OCI-LY1 (cell line): ENCODE data around the gene PFN4.

Experiments used
- EZH2 ChIP-seq: fragments of 200-600 bp; sonication (generic), shearing (Covaris generic); IDR thresholded peaks from 2 replicates; pipeline ENCODE4 v1.8.0; 2017; ENCODE audit warnings: borderline replicate concordance, mixed run types, mild to moderate bottlenecking, antibody characterized with exemption, low read length, moderate library complexity, mixed read lengths
- TF ChIP-seq, protein P1 (sequence below): fragments of 200-600 bp; sonication (generic), shearing (Covaris generic); IDR thresholded peaks from 2 replicates; pipeline ENCODE4 v1.5.1; 2017; ENCODE audit warnings: mild to moderate bottlenecking, antibody characterized with exemption, low read length, moderate library complexity, mixed read lengths

DNA sequence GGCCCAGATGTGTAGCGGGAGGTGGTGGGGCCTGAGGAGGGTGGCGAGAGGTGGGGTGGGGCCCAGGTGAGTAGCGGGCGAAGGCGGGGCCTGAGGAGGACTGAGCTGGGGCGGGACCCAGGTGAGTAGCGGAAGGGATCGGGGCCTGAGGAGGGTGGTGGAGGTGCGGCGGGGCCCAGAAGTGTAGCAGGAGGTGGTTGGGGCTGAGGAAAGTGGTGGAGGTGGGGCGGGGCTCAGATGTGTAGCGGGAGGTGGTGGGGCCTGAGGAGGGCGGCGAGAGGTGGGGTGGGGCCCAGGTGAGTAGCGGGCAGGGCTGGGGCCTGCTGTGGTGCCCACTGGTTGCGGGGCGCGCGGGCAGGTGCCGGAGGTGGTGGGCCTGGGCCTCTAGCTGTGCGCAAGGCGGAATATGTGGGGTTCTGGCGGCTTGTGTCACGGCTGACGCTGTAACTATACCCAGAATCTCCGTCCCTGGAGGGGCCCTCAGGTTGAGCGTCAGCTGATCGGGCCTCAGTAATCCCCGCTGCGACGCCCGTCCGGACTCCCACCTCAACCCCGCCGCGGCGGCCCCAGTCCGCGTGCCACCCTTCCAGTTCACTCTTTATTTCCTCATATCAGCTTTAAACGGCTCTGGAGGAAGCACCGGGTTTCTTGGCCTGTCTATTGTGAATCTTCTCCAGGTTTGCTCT is 46.1 kb downstream of the PFN4 start:
- TF ChIP-seq, protein P1, sequence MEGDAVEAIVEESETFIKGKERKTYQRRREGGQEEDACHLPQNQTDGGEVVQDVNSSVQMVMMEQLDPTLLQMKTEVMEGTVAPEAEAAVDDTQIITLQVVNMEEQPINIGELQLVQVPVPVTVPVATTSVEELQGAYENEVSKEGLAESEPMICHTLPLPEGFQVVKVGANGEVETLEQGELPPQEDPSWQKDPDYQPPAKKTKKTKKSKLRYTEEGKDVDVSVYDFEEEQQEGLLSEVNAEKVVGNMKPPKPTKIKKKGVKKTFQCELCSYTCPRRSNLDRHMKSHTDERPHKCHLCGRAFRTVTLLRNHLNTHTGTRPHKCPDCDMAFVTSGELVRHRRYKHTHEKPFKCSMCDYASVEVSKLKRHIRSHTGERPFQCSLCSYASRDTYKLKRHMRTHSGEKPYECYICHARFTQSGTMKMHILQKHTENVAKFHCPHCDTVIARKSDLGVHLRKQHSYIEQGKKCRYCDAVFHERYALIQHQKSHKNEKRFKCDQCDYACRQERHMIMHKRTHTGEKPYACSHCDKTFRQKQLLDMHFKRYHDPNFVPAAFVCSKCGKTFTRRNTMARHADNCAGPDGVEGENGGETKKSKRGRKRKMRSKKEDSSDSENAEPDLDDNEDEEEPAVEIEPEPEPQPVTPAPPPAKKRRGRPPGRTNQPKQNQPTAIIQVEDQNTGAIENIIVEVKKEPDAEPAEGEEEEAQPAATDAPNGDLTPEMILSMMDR, result no peak
- no peak for TF ChIP-seq EZH2
